Activated T-cell treated with anti-CD3 and anti-CD28 coated beads, Interleukin-2, amount 50 U/mL, for 1 hour (primary cell): ENCODE results near the gene FAM131A.

Experiments used
- DNase-seq: peaks from one replicate; pipeline ENCODE4 v3.0.0-alpha.2; 2020

The FAM131A gene

DNA sequence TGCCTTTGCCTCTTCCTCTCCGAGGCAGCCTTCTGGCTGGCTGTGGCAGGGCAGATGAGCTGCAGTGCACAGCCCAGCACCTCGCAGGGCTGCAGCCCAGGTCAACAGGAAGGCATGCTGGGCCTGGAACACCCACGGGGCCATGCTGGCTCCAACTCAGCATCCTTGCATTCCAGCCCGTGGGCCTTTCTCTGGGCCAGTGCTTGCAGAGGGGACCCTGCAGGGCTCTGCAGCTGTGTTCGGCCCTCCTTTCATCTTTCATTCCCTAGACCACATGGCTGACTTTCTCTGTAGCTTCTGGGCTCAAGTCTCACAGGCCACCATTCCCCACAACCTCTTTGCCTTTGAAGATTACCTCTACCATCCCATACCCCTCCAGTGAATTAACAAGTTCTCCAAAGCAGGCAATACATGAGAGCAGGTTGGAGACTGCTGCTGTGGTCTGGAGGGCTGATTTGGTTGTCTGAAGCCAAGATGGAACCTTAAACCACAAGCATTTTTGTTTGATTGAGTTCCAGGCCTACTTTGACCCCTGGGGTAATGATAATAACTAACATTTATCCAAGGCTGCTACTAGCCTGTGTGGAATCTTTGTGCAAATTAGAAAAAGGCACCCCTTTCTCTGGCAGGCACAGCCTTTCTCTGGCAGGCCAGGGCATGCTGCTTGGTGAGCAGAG lies 5.9 kb downstream of the FAM131A start:
- DNase-seq: no peak

GRCh38 chr3:184344579-184345316 lies 7.3 kb downstream of the FAM131A start:
- no peak for DNase-seq

- DNase-seq: no peak
Observed at GRCh38 chr3:184345317-184346144, 8.1 kb downstream of the FAM131A start.

- no peak for DNase-seq
Observed at GRCh38 chr3:184346480-184347190, 9.2 kb downstream of the FAM131A start.

DNA sequence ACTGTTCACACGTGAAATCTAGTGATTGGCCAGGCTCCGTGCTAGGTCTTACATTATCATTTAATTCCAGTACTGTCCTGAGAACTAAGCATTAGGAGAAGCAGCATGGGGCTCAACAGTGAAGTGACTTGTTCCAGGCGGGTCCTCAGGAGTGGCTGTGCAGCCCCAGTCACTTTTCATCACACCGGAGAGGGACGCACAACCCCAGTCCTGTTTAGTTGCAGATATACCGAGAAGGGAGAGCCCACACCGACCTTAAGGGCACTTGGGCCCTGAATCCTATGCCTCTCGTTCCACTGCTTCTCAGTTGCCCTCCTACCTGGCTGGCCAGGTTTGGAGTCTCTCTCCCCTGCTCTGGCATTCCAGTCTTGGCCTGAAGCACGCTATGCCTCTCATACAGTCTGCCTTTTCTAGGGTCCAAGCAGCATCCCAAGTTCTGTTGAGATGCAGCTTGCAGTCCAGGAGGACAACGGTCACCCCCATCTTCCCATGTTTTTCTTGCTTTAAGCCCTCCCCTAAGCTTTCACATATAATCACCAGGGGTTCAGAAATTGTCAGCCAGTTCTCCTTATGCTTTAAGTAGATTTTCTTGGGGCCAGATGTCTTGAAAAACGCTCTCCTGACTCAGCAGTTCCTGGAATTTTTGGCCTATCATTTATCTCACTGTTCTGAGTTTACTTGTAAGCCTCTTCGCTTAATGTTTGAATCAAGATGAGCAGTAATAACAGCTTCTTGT lies 10.1 kb downstream of the FAM131A start:
- DNase-seq: no peak

DNA sequence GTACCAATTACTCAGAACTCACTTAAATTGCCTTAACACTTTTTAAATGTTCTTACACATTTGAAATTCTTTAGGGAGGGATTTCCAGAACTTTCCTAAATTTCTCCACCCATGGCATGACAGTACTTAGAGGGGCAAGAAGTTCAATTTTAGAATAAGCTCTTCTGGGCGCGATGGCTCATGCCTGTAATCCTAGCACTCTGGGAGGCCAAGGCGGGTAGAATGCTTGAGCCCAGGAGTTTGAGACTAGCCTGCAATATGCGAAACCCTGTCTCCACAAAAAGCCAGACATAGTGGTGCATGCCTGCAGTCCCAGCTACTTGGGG lies 10.6 kb downstream of the FAM131A start:
- DNase-seq: no peak

DNA sequence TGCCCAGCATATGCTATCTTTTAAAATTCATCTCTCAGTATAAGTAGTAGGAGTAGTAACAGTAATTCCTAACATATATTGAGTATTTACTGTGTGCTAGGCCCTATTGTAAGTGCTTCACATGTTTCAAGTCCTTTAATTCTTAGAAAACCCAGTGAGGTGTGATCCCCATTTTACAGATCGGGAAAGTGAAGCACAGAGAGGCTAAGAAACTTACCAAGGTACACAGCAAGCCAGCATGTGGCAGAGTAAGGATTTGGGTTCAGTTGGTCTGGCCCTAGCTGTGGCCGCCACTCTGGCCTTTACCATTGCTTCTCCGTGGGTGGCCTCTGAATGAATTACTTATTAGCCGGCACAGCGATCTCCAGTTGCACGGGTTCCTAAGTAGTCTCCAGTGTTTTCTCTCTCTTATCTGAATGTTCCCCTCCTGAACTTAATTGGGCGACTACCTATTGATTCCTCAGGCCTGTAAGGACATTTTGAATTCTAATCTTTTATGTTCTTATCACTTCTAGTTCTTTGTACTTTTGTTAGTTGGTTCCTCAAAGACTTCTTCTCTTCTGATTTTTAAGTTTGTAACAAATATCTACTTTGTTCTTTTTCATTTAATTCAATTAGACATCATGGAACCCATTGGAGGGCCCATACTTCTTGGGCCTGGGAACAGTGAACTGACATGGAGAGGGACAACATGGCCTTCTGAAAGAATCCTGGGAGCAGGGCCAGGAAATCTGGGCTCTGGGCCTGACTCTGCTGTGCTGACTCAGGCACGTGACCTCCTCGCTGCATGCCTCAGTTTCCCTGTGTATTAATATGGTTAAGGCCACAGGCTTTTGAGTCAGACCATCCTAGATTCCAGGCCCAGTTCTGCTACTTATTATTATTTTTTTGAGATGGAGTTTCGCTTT lies 12.4 kb downstream of the FAM131A start:
- DNase-seq: no peak

GRCh38 chr3:184350618-184351017 lies 13.2 kb downstream of the FAM131A start:
- no peak for DNase-seq

GRCh38 chr3:184351511-184352148 lies 14.2 kb downstream of the FAM131A start:
- no peak for DNase-seq

- DNase-seq: no peak
Observed at GRCh38 chr3:184352149-184352785, 14.9 kb downstream of the FAM131A start.

- no peak for DNase-seq
Observed at GRCh38 chr3:184352897-184353545, 15.6 kb downstream of the FAM131A start.

DNA sequence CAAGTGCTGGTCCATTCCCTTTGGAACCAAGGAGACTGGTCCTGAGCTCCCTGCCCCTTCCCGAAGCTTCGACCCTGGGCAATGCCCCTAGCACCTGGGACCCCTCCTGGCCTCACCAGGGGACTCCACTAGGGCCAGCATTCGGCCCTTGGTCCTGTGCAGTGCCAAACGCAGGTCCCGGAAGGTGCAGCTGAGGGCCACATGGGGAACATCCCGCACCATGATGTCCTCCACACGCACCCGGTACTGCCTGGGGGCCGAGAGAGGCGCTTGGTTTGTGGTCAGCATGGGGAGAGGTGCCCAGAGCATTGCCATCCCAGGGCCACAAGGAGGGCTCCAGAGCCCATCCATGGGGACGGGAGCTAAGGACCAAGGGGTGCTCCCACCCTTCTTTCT lies 16.1 kb downstream of the FAM131A start:
- DNase-seq: no peak

GRCh38 chr3:184354121-184354728 lies 16.8 kb downstream of the FAM131A start:
- peak; percentile 72 for DNase-seq

GRCh38 chr3:184354754-184355153 lies 17.4 kb downstream of the FAM131A start:
- DNase-seq: no peak

- no peak for DNase-seq
Observed at GRCh38 chr3:184355261-184356040, 18.1 kb downstream of the FAM131A start.

DNA sequence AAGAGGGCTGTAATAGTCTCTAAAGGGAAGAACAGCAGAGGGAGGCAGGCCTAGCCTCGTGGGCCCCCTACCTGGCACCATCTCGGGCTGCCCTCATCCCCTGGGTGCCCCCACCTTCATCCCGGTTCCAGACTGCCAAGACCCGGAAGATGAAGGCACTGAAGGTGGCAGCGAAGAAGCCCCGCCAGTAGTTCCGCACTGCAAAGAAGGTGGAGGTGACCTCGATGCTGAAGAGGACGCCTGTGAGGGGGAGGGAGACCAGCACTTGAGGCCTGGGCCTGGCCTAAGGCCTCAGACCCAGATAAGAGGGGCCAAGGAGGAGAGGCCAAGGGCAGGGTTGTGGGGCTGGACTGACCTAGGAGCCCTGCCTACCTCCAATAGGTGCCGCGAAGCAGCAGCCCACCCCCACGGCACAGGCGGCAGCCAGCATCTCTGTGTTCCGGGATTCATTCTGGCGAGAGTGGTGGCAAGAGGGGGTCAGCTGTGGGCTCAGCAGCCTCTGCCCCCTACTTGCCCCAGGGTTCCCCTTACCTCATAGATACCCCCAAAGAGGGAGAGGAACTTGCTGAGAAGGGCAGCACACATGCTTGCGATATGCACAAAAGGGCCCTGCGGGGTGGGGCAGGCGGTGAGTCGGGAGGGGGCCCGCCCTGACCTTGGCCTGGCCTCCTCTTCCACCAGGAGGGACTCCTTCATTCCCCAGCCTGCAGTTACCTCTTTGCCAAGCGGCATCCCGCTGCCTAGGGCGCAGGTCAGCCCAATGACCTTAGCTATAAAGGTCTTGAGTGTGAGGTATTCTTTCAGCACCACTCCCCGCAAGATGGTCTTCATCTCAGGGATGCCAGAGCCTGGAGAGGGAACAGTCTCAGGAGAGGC lies 20.1 kb downstream of the FAM131A start:
- DNase-seq: no peak

- DNase-seq: no peak
Observed at GRCh38 chr3:184358124-184358767, 20.8 kb downstream of the FAM131A start.
